Esophagus squamous epithelium (tissue), 4 donors: ENCODE results near the gene CIBAR2.

Source experiments
- POLR2A ChIP-seq, 4 donors: fragments of 450-650 bp; IDR thresholded peaks; one replicate each; pipeline ENCODE4 v1.6.1; 2017; ENCODE audit warnings: antibody characterized with exemption in 4 of 4, mild to moderate bottlenecking in 4 of 4, moderate library complexity in 3 of 4
- TF ChIP-seq, protein P1 (sequence below), 6 experiments: fragments of 450-650 bp in 4 of 6; fragments of 200-600 bp in 2 of 6; sonication (generic) in 2 of 6; IDR thresholded peaks; one replicate each; pipeline ENCODE4 v1.5.1; 2016 to 2019; ENCODE audit warnings: antibody characterized with exemption in 6 of 6, mild to moderate bottlenecking in 4 of 6, moderate library complexity in 4 of 6

GRCh38 chr16:85148931-85149330 lies 36.7 kb upstream of the CIBAR2 start:
- TF ChIP-seq, protein P1, sequence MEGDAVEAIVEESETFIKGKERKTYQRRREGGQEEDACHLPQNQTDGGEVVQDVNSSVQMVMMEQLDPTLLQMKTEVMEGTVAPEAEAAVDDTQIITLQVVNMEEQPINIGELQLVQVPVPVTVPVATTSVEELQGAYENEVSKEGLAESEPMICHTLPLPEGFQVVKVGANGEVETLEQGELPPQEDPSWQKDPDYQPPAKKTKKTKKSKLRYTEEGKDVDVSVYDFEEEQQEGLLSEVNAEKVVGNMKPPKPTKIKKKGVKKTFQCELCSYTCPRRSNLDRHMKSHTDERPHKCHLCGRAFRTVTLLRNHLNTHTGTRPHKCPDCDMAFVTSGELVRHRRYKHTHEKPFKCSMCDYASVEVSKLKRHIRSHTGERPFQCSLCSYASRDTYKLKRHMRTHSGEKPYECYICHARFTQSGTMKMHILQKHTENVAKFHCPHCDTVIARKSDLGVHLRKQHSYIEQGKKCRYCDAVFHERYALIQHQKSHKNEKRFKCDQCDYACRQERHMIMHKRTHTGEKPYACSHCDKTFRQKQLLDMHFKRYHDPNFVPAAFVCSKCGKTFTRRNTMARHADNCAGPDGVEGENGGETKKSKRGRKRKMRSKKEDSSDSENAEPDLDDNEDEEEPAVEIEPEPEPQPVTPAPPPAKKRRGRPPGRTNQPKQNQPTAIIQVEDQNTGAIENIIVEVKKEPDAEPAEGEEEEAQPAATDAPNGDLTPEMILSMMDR (IDR thresholded peaks at IDR 0.05), result no peak
- TF ChIP-seq POLR2A (IDR thresholded peaks at IDR 0.05), result no peak
